Gastrocnemius medialis (tissue), 4 donors: Measurements from ENCODE around the gene TUBGCP3.

Experiments used
- POLR2A ChIP-seq, 2 donors: fragments of 450-650 bp; IDR thresholded peaks; one replicate each; pipeline ENCODE4 v1.6.1; 2017; ENCODE audit warnings: antibody characterized with exemption in 2 of 2, mild to moderate bottlenecking in 2 of 2, moderate library complexity in 2 of 2
- TF ChIP-seq, protein P1 (sequence below), 5 experiments: fragments of 450-650 bp in 3 of 5; fragments of 200-600 bp in 2 of 5; sonication (generic) in 2 of 5; IDR thresholded peaks in 4 of 5; conservative IDR thresholded peaks in 1 of 5; 1 replicate in 4 of 5; 2 replicates in 1 of 5; pipeline ENCODE4 v1.5.1; 2016 to 2019; ENCODE audit warnings: antibody characterized with exemption in 5 of 5, mild to moderate bottlenecking in 3 of 5, moderate library complexity in 3 of 5

DNA sequence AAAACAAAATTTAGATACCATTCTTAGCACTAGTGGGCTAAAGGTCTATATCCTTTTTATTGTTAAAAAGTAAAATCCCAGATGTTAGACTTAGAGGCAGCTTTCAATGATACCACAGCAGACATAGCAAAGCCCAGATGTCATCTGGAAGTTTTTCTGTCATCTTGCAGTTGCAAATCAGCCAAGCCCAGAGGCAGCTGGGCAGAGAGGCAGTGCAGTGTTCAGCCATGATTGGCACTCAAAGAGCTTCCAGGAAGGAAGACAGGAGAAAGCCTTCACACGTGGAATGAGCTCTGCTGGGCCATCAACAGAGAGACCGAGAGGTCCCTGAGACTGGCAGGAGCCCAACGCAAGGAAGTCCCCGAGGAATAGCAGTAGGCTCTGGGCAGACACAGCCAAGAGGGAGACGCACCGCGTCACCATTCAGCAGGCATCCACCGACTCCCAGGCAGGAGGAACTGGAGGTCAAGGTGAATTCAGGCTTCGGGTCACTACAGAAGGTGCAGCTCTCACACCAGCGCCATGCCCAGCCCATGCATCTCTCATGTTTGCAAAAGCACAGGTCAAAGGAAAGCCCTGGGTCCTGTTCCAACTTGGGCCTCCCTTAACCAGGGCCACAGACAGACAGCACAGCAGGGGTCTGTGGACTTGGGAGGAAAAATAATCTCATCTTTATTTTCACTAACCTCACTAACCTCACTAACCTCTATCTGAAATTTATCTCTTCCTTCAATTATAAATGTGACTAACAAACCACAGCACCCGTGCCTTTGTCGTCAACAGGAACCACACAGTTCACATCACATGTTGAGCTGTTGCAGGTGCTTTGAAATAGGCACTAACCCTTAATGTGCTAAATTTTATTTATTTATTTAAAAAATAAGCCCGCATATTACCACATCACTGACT lies 54.9 kb downstream of the TUBGCP3 start:
- TF ChIP-seq, protein P1, sequence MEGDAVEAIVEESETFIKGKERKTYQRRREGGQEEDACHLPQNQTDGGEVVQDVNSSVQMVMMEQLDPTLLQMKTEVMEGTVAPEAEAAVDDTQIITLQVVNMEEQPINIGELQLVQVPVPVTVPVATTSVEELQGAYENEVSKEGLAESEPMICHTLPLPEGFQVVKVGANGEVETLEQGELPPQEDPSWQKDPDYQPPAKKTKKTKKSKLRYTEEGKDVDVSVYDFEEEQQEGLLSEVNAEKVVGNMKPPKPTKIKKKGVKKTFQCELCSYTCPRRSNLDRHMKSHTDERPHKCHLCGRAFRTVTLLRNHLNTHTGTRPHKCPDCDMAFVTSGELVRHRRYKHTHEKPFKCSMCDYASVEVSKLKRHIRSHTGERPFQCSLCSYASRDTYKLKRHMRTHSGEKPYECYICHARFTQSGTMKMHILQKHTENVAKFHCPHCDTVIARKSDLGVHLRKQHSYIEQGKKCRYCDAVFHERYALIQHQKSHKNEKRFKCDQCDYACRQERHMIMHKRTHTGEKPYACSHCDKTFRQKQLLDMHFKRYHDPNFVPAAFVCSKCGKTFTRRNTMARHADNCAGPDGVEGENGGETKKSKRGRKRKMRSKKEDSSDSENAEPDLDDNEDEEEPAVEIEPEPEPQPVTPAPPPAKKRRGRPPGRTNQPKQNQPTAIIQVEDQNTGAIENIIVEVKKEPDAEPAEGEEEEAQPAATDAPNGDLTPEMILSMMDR (IDR thresholded peaks at IDR 0.05 in 4 of 5, conservative IDR thresholded peaks at IDR 0.05 in 1 of 5) = no peak
- TF ChIP-seq POLR2A (IDR thresholded peaks at IDR 0.05) = no peak
